OCI-LY7 (cell line): ENCODE results near the gene FHIT.

ENCODE experiments used
- CTCF ChIP-seq: fragments of 200-600 bp; sonication (generic); conservative IDR thresholded peaks from 2 replicates; pipeline ENCODE4 v1.5.1; 2014; ENCODE audit warnings: mild to moderate bottlenecking, antibody characterized with exemption, low read length, moderate library complexity, mixed read lengths
- EZH2phosphoT487 ChIP-seq: fragments of 200-600 bp; sonication (generic); IDR thresholded peaks from 2 replicates; pipeline ENCODE4 v1.6.1; 2018; ENCODE audit warnings: low read depth, borderline replicate concordance, mild to moderate bottlenecking, mixed run types, antibody characterized with exemption, low read length, moderate library complexity, mixed read lengths

- TF ChIP-seq CTCF (no peak), EZH2phosphoT487 (no peak)
Measured at GRCh38 chr3:60344340-60344739, 906.9 kb downstream of the FHIT start.
